NOMO-1 (cell line): Measurements from ENCODE around the gene RD3L.
"Not testable (repeated sequence)": the region's sequence is repeated elsewhere in the genome, so short reads cannot be mapped to it uniquely, and the experiment has no call there.

Source experiments
- DNase-seq, 2 experiments: peaks; one replicate each; lab custom pipeline; 2025; ENCODE audit not compliant: unreplicated experiment in 2 of 2; lab: John Stamatoyannopoulos, UW

The RD3L gene

GRCh38 chr14:103941973-103942736 lies at the start of gene RD3L:
Gene RD3L (minus strand): TSS chr14:103942529. CDS start chr14:103941695, 834 bp downstream.
- DNase-seq = no peak

GRCh38 chr14:103989964-103990363 lies 47.6 kb upstream of the RD3L start:
- no peak for DNase-seq

GRCh38 chr14:103989034-103989433 lies 46.7 kb upstream of the RD3L start:
- DNase-seq = no peak

GRCh38 chr14:103984196-103984595 lies 41.9 kb upstream of the RD3L start:
- no peak for DNase-seq

GRCh38 chr14:103980623-103981238 lies 38.4 kb upstream of the RD3L start:
- DNase-seq = not testable (repeated sequence)

GRCh38 chr14:103974575-103974974 lies 32.2 kb upstream of the RD3L start:
- DNase-seq = no peak

- DNase-seq = no peak
Measured at GRCh38 chr14:103973354-103973753, 31.0 kb upstream of the RD3L start.

- DNase-seq = no peak
Measured at GRCh38 chr14:103969961-103970360, 27.6 kb upstream of the RD3L start.

GRCh38 chr14:103966631-103967030 lies 24.3 kb upstream of the RD3L start:
- no peak for DNase-seq

- DNase-seq = no peak
Measured at GRCh38 chr14:103961928-103962578, 19.7 kb upstream of the RD3L start.

- no peak for DNase-seq
Measured at GRCh38 chr14:103960457-103961055, 18.2 kb upstream of the RD3L start.

- peak; percentile 36 to 80 for DNase-seq
Measured at GRCh38 chr14:103949131-103949790, 6.9 kb upstream of the RD3L start.

GRCh38 chr14:103948442-103948841 lies 6.1 kb upstream of the RD3L start:
- DNase-seq = no peak

- no peak for DNase-seq
Measured at GRCh38 chr14:103946975-103947374, 4.6 kb upstream of the RD3L start.

GRCh38 chr14:103943673-103944072 lies 1.3 kb upstream of the RD3L start:
- no peak for DNase-seq

- no peak for DNase-seq
Measured at GRCh38 chr14:103941462-103941861, 867 bp downstream of the RD3L start.

GRCh38 chr14:103935102-103935501 lies 7.2 kb downstream of the RD3L start:
- no peak for DNase-seq

- DNase-seq = peak; percentile 23 to 28
Measured at GRCh38 chr14:103932791-103933490, 9.4 kb downstream of the RD3L start.

- DNase-seq = peak; percentile 92 to 99
Measured at GRCh38 chr14:103931422-103931821, 10.9 kb downstream of the RD3L start.

- DNase-seq = peak; percentile 13 to 51
Measured at GRCh38 chr14:103930051-103930604, 12.2 kb downstream of the RD3L start.
